Nephron (organoid): Measurements from ENCODE around the gene VPS18.
A peak's percentile ranks its signal among the peaks of the same experiment; 100 is the strongest.

Experiments
- H3K27ac Mint-ChIP-seq, 3 experiments: 2 replicates each; pipeline ENCODE4 v1.8.0; 2020; ENCODE audit warnings: mixed read lengths in 3 of 3, mild to moderate bottlenecking in 2 of 3, moderate library complexity in 1 of 3
- H3K27me3 Mint-ChIP-seq: 2 replicates; pipeline ENCODE4 v1.8.0; 2021; ENCODE audit warnings: low read depth, mild to moderate bottlenecking, moderate library complexity, mixed read lengths
- H3K36me3 Mint-ChIP-seq: 2 replicates; pipeline ENCODE4 v1.8.0; 2020; ENCODE audit warnings: low read depth, mixed read lengths
- H3K4me1 Mint-ChIP-seq: 2 replicates; pipeline ENCODE4 v1.8.0; 2020; ENCODE audit warnings: mixed read lengths
- H3K4me3 Mint-ChIP-seq, 3 experiments: 2 replicates each; pipeline ENCODE4 v1.8.0; 2020; ENCODE audit warnings: mild to moderate bottlenecking in 3 of 3, mixed read lengths in 3 of 3, moderate library complexity in 2 of 3
- H3K9me3 Mint-ChIP-seq: 2 replicates; pipeline ENCODE4 v1.8.0; 2020; ENCODE audit warnings: mixed read lengths
- CTCF ChIP-seq, 3 experiments: fragments of 200-600 bp; sonication (generic); IDR thresholded peaks; one replicate each; pipeline ENCODE4 v1.5.0; 2021; ENCODE audit warnings: antibody characterized with exemption in 3 of 3; ENCODE audit not compliant: unreplicated experiment in 3 of 3

The VPS18 gene

GRCh38 chr15:40942337-40942854 lies 48.1 kb downstream of the VPS18 start:
- peaks cover 11% of the 10 kb centered on the region for H3K4me1 Mint-ChIP-seq
- H3K4me3 Mint-ChIP-seq, result peak overlapping the region; percentile 72 to 85 (median 82)
- no peaks in the 10 kb centered on the region for H3K9me3 Mint-ChIP-seq
- peak overlapping the region in 1 of 3 experiments; percentile 67 for H3K27ac Mint-ChIP-seq
- no peak for TF ChIP-seq CTCF (IDR thresholded peaks at IDR 0.05; ENCODE audit: unreplicated experiment in 3 of 3)
- no peaks in the 10 kb centered on the region for H3K36me3 Mint-ChIP-seq
- peaks cover 44% of the 10 kb centered on the region for H3K27me3 Mint-ChIP-seq

GRCh38 chr15:40942878-40943277 lies 48.6 kb downstream of the VPS18 start:
- H3K4me3 Mint-ChIP-seq, result peak overlapping the region; percentile 53 to 82 (median 72)
- H3K9me3 Mint-ChIP-seq, result no peaks in the 10 kb centered on the region
- no peak for TF ChIP-seq CTCF (IDR thresholded peaks at IDR 0.05; ENCODE audit: unreplicated experiment in 3 of 3)
- H3K4me1 Mint-ChIP-seq, result peaks cover 11% of the 10 kb centered on the region
- peaks cover 43% of the 10 kb centered on the region for H3K27me3 Mint-ChIP-seq
- H3K27ac Mint-ChIP-seq, result no peak overlapping the region
- H3K36me3 Mint-ChIP-seq, result no peaks in the 10 kb centered on the region

- peak overlapping the region in 1 of 3 experiments; percentile 11 for H3K27ac Mint-ChIP-seq
- peaks cover 11% of the 10 kb centered on the region for H3K4me1 Mint-ChIP-seq
- H3K4me3 Mint-ChIP-seq, result peak overlapping the region; percentile 29 to 66 (median 56)
- no peak for TF ChIP-seq CTCF (IDR thresholded peaks at IDR 0.05; ENCODE audit: unreplicated experiment in 3 of 3)
- peaks cover 45% of the 10 kb centered on the region for H3K27me3 Mint-ChIP-seq
- H3K36me3 Mint-ChIP-seq, result no peaks in the 10 kb centered on the region
- no peaks in the 10 kb centered on the region for H3K9me3 Mint-ChIP-seq
These were observed 49.6 kb downstream of the VPS18 start for GRCh38 chr15:40943764-40944365.

GRCh38 chr15:40944510-40945296 lies 50.5 kb downstream of the VPS18 start:
- H3K27me3 Mint-ChIP-seq, result peaks cover 43% of the 10 kb centered on the region
- H3K27ac Mint-ChIP-seq, result peak overlapping the region in 1 of 3 experiments; percentile 11
- H3K4me3 Mint-ChIP-seq, result peak overlapping the region in 2 of 3 experiments; percentile 7 to 29
- TF ChIP-seq CTCF (IDR thresholded peaks at IDR 0.05; ENCODE audit: unreplicated experiment in 3 of 3), result no peak
- no peaks in the 10 kb centered on the region for H3K36me3 Mint-ChIP-seq
- no peaks in the 10 kb centered on the region for H3K9me3 Mint-ChIP-seq
- H3K4me1 Mint-ChIP-seq, result peaks cover 11% of the 10 kb centered on the region

GRCh38 chr15:40948706-40949473 lies 54.6 kb downstream of the VPS18 start:
- Mint-ChIP-seq H3K27ac (no peak overlapping the region), H3K9me3 (no peaks in the 10 kb centered on the region), H3K4me1 (peaks cover 5% of the 10 kb centered on the region), H3K4me3 (no peak overlapping the region), H3K27me3 (peaks cover 52% of the 10 kb centered on the region), H3K36me3 (no peaks in the 10 kb centered on the region)
- TF ChIP-seq CTCF (IDR thresholded peaks at IDR 0.05; ENCODE audit: unreplicated experiment in 3 of 3), result no peak
